GM18951 (cell line): ENCODE results near the gene IL16.

Source experiments
- POLR2A ChIP-seq: IDR thresholded peaks from 4 replicates; pipeline ENCODE4 v1.6.1; 2011; ENCODE audit warnings: mild to moderate bottlenecking; ENCODE audit not compliant: insufficient read length, insufficient read depth; ENCODE audit errors: extremely low read depth
- in situ Hi-C: fragments of 300-500 bp; cut with MboI; formaldehyde crosslinking; loops from one replicate; pipeline ENCODE4 v1.12.0; 2022; ENCODE audit warnings: low sequenced_read_pairs, mixed read lengths, inconsistent platforms; ENCODE audit not compliant: unreplicated experiment

IL16 gene

GRCh38 chr15:81182031-81182755, 14.5 kb upstream of the IL16 start:
- in situ Hi-C loops: no loop called here
- TF ChIP-seq POLR2A: no peak

- TF ChIP-seq POLR2A: no peak
- in situ Hi-C loops: no loop called here
Observed at GRCh38 chr15:81182756-81183438, 13.8 kb upstream of the IL16 start.

- no peak for TF ChIP-seq POLR2A
- in situ Hi-C loops: no loop called here
Observed at GRCh38 chr15:81183439-81183775, 13.3 kb upstream of the IL16 start.

GRCh38 chr15:81184188-81184587, 12.5 kb upstream of the IL16 start:
- TF ChIP-seq POLR2A: no peak

GRCh38 chr15:81185631-81186295, 10.9 kb upstream of the IL16 start:
- no peak for TF ChIP-seq POLR2A
- in situ Hi-C loops: no loop called here

More at GRCh38 chr15:81184188-81184587, 12.5 kb upstream of the IL16 start:
- in situ Hi-C loops: no loop called here

- in situ Hi-C loops: no loop called here
Observed at GRCh38 chr15:81188354-81188753, 8.3 kb upstream of the IL16 start.

GRCh38 chr15:81189583-81190283, 6.9 kb upstream of the IL16 start:
- in situ Hi-C loops: no loop called here
- TF ChIP-seq POLR2A: no peak

More at GRCh38 chr15:81188354-81188753, 8.3 kb upstream of the IL16 start:
- no peak for TF ChIP-seq POLR2A

- no peak for TF ChIP-seq POLR2A
- in situ Hi-C loops: no loop called here
Observed at GRCh38 chr15:81190922-81191507, 5.7 kb upstream of the IL16 start.

GRCh38 chr15:81191701-81192100, 5.0 kb upstream of the IL16 start:
- in situ Hi-C loops: no loop called here
- no peak for TF ChIP-seq POLR2A

- no peak for TF ChIP-seq POLR2A
- in situ Hi-C loops: no loop called here
Observed at GRCh38 chr15:81194723-81195122, 2.0 kb upstream of the IL16 start.

GRCh38 chr15:81195339-81195864, 1.3 kb upstream of the IL16 start:
- TF ChIP-seq POLR2A: no peak
- in situ Hi-C loops: no loop called here

- in situ Hi-C loops: no loop called here
- TF ChIP-seq POLR2A: no peak
Observed at GRCh38 chr15:81197255-81197630, 564 bp downstream of the IL16 start.
